Panc1 (cell line): ENCODE results near the gene CSH2. TPM values are rescaled to one million over a fixed set of nuclear protein-coding genes. Genes with fewer than 3 reads are reported as not detected.

ENCODE experiments used
- ATAC-seq: fragments of 200-7000 bp; cut with Tn5 transposase; 2 replicates; pipeline ENCODE4 v1.9.1; 2020; ENCODE audit warnings: mild to moderate bottlenecking, moderate library complexity
- BruUV-seq: library from RNA; stranded (reverse); fragments of 400-500 nt; replicated peaks from 2 replicates; lab custom pipeline; 2021; lab: Mats Ljungman, UMichigan
- CTCF ChIA-PET: fragments of 300-600 bp; sonication (Branson Sonifier 250); formaldehyde crosslinking; loops from one replicate; lab custom pipeline; 2022; ENCODE audit warnings: antibody characterized with exemption; lab: Charles Lee
- POLR2A ChIA-PET: fragments of 300-600 bp; sonication (Branson Sonifier 250); formaldehyde crosslinking; loops from one replicate; lab custom pipeline; 2022; ENCODE audit warnings: antibody characterized with exemption; lab: Charles Lee
- DNase-seq: peaks from one replicate; pipeline ENCODE4 v3.0.0-alpha.2; 2010; ENCODE audit warnings: low read depth, low spot score
- H3K27ac ChIP-seq: 2 replicates; pipeline ENCODE4 v1.5.1; 2011; ENCODE audit warnings: mild to moderate bottlenecking, low read length, inconsistent platforms
- H3K27me3 ChIP-seq: fragments of 200-500 bp; sonication (Bioruptor generic); 2 replicates; pipeline ENCODE4 v1.6.0; 2014; ENCODE audit warnings: low read length, inconsistent platforms; ENCODE audit not compliant: control insufficient read depth, insufficient read depth
- H3K36me3 ChIP-seq: fragments of 200-500 bp; sonication (Bioruptor generic); 2 replicates; pipeline ENCODE4 v1.5.1; 2014; ENCODE audit warnings: inconsistent platforms, mild to moderate bottlenecking, low read length, moderate library complexity; ENCODE audit not compliant: control insufficient read depth, insufficient read depth
- H3K4me1 ChIP-seq: 2 replicates; pipeline ENCODE4 v1.5.1; 2011; ENCODE audit warnings: inconsistent platforms, mild to moderate bottlenecking, low read length, moderate library complexity; ENCODE audit not compliant: control insufficient read depth, insufficient read depth
- H3K4me3 ChIP-seq, 2 experiments: 2 replicates each; pipeline ENCODE4 v1.5.1; 2011 to 2012; ENCODE audit warnings: low read depth in 2 of 2, low read length in 2 of 2, mild to moderate bottlenecking in 2 of 2, inconsistent platforms in 1 of 2, moderate library complexity in 1 of 2
- H3K9me3 ChIP-seq: fragments of 200-500 bp; sonication (Bioruptor generic); 2 replicates; pipeline ENCODE4 v1.5.1; 2014; ENCODE audit warnings: low read depth, mild to moderate bottlenecking, inconsistent platforms, low read length, moderate library complexity; ENCODE audit not compliant: control insufficient read depth, insufficient read depth
- CTCF ChIP-seq: fragments of 450-650 bp; IDR thresholded peaks from 2 replicates; pipeline ENCODE4 v1.5.1; 2017; ENCODE audit warnings: mild to moderate bottlenecking
- POLR2AphosphoS5 ChIP-seq: IDR thresholded peaks from 2 replicates; pipeline ENCODE4 v1.6.1; 2012; ENCODE audit warnings: mild to moderate bottlenecking, low read depth, low read length, moderate library complexity
- REST ChIP-seq, 2 experiments: IDR thresholded peaks; 2 replicates each; pipeline ENCODE4 v1.6.1; 2011 to 2012; ENCODE audit warnings: low read depth in 2 of 2, control low read depth in 1 of 2, low read length in 1 of 2, mild to moderate bottlenecking in 1 of 2, moderate library complexity in 1 of 2; ENCODE audit not compliant: insufficient read depth in 1 of 2
- SIN3A ChIP-seq: IDR thresholded peaks from 2 replicates; pipeline ENCODE4 v1.6.1; 2012; ENCODE audit warnings: low read depth, mild to moderate bottlenecking, low read length, moderate library complexity, borderline replicate concordance; ENCODE audit not compliant: insufficient read depth
- TCF7L2 ChIP-seq: IDR thresholded peaks from 2 replicates; pipeline ENCODE4 v1.6.1; 2011; ENCODE audit warnings: mild to moderate bottlenecking, low read depth, low read length, inconsistent platforms
- in situ Hi-C: cut with HindIII; loops from 2 replicates; pipeline ENCODE4 v1.10.0; 2016; ENCODE audit warnings: low sequenced_read_pairs, low pct_unique_long_range_greater_than_20kb
- intact Hi-C: fragments of 100-400 bp; cut with micrococcal nuclease; formaldehyde crosslinking; loops from one replicate; pipeline ENCODE4 v1.10.0; 2022; ENCODE audit not compliant: unreplicated experiment
- total RNA-seq: library from RNA; stranded (reverse); gene quantifications from one replicate; pipeline ENCODE4 v1.2.1, GENCODE V29; 2021; ENCODE audit not compliant: unreplicated experiment

Gene CSH2
- total RNA-seq, 1 experiment from 2014 or later, result not detected

- Histone ChIP-seq H3K27ac (0 out of 2 replicates have a peak overlapping the region, but pooled peaks have one; percentile 95), H3K9me3 (no peaks in the 10 kb centered on the region), H3K4me3 (peak overlapping the region in 1 of 2 experiments; percentile 96; a peak in 1 of 4 replicates), H3K36me3 (peaks cover 45% of the 10 kb centered on the region), H3K27me3 (no peaks in the 10 kb centered on the region), H3K4me1 (peaks cover 13% of the 10 kb centered on the region)
- ATAC-seq, result no peak
- intact Hi-C loops, result no loop called here
- POLR2A ChIA-PET, result interaction anchor here (0.6 to 0.7 kb wide), 2 partner anchors 10 to 38 kb away, joined by 3 read pairs; no protein-coding TSS in a partner anchor
- BruUV-seq, result no TSS peak
- in situ Hi-C loops, result no loop called here
- no peak for DNase-seq
- no peak for TF ChIP-seq REST (IDR thresholded peaks at IDR 0.05; ENCODE audit: insufficient read depth in 1 of 2, low read depth in 2 of 2, low read length in 1 of 2)
- TF ChIP-seq CTCF, result no peak
- no peak for TF ChIP-seq POLR2AphosphoS5
- no peak for TF ChIP-seq TCF7L2
- TF ChIP-seq SIN3A, result no peak
- CTCF ChIA-PET, result no interaction called here
These were observed 44.5 kb downstream of the CSH2 start for GRCh38 chr17:63828936-63829335.

- Histone ChIP-seq H3K27ac (peak overlapping the region; percentile 95), H3K36me3 (peaks cover 49% of the 10 kb centered on the region), H3K9me3 (no peaks in the 10 kb centered on the region), H3K27me3 (no peaks in the 10 kb centered on the region), H3K4me3 (peak overlapping the region; percentile 80 to 96), H3K4me1 (peaks cover 13% of the 10 kb centered on the region)
- POLR2A ChIA-PET, result interaction anchor here (0.7 kb wide), 1 partner anchor 396 kb away, joined by 3 read pairs; no protein-coding TSS in a partner anchor
- in situ Hi-C loops, result no loop called here
- ATAC-seq (no peak), DNase-seq (no peak)
- 0 out of 2 replicates have a peak, but pooled peaks have one; percentile 16 for TF ChIP-seq CTCF
- no peak for TF ChIP-seq SIN3A
- BruUV-seq, result no TSS peak
- intact Hi-C loops, result no loop called here
- CTCF ChIA-PET, result interaction anchor here (0.6 kb wide), 1 partner anchor 73 kb away, joined by 3 read pairs; no protein-coding TSS in a partner anchor
These were observed 45.7 kb downstream of the CSH2 start for GRCh38 chr17:63827801-63828221.
